ENCODE data around the gene CADPS2. TPM values are rescaled to one million over a fixed set of nuclear protein-coding genes. Genes with fewer than 3 reads are reported as not detected.

Gene CADPS2
- total and polyA plus RNA-seq, 8 donors: 7.0 to 57.8 (median 29.7) TPM

GRCh38 chr7:122301858-122302760 lies 584.2 kb downstream of the CADPS2 start:
- H3K4me1 ChIP-seq: peaks cover 19 to 60% (median 42%) of the 10 kb centered on the region in 4 donors
- TF ChIP-seq CTCF (IDR thresholded peaks at IDR 0.05) (no peak), POLR2A (IDR thresholded peaks at IDR 0.05) (no peak), EP300 (IDR thresholded peaks at IDR 0.05) (no peak), POLR2AphosphoS5 (IDR thresholded peaks at IDR 0.05) (no peak)
- WGBS, 5 donors: 8 to 12% (median 12%) methylated on average over 22 to 35 of the region's 35 CpGs
- peaks cover 52 to 99% (median 84%) of the 10 kb centered on the region in 3 donors for H3K27me3 ChIP-seq
- H3K9me3 ChIP-seq: peaks cover 0 to 14% (median 6%) of the 10 kb centered on the region in 4 donors
- intact Hi-C loops (cut with DNase I; ENCODE audit: low total_unique reads): no loop called here
- H3K27ac ChIP-seq: no peak overlapping the region
- H3K4me3 ChIP-seq: no peak overlapping the region
- no peaks in the 10 kb centered on the region for H3K36me3 ChIP-seq
- DNase-seq: peak in 1 of 2 donors; percentile 26

GRCh38 chr7:122300956-122301833 lies 585.1 kb downstream of the CADPS2 start:
- Histone ChIP-seq H3K4me1 (peaks cover 16 to 51% (median 36%) of the 10 kb centered on the region in 4 donors), H3K36me3 (no peaks in the 10 kb centered on the region), H3K9me3 (peaks cover 0 to 14% (median 6%) of the 10 kb centered on the region in 4 donors), H3K27me3 (peaks cover 42 to 90% (median 75%) of the 10 kb centered on the region in 3 donors), H3K4me3 (no peak overlapping the region), H3K27ac (no peak overlapping the region)
- 18 to 23% (median 21%) methylated on average over 11 of the region's 11 CpGs for WGBS, 5 donors
- no peak for DNase-seq
- no peak for TF ChIP-seq POLR2AphosphoS5 (IDR thresholded peaks at IDR 0.05)
- TF ChIP-seq POLR2A (IDR thresholded peaks at IDR 0.05): no peak
- no peak for TF ChIP-seq CTCF (IDR thresholded peaks at IDR 0.05)
- TF ChIP-seq EP300 (IDR thresholded peaks at IDR 0.05): no peak
- intact Hi-C loops (cut with DNase I; ENCODE audit: low total_unique reads): no loop called here

- no peaks in the 10 kb centered on the region for H3K36me3 ChIP-seq
- WGBS, 5 donors: 7 to 21% (median 10%) methylated on average over 32 to 43 of the region's 43 CpGs
- H3K4me1 ChIP-seq: peaks cover 7 to 43% (median 27%) of the 10 kb centered on the region in 4 donors
- H3K27me3 ChIP-seq: peaks cover 34 to 85% (median 66%) of the 10 kb centered on the region in 3 donors
- peak overlapping the region in 1 of 4 donors; percentile 0 for H3K4me3 ChIP-seq
- no peak overlapping the region for H3K27ac ChIP-seq
- peak in 1 of 2 donors; percentile 34 for DNase-seq
- peaks cover 0 to 14% (median 6%) of the 10 kb centered on the region in 4 donors for H3K9me3 ChIP-seq
- TF ChIP-seq POLR2AphosphoS5 (IDR thresholded peaks at IDR 0.05): no peak
- no peak for TF ChIP-seq POLR2A (IDR thresholded peaks at IDR 0.05)
- no peak for TF ChIP-seq CTCF (IDR thresholded peaks at IDR 0.05)
- no peak for TF ChIP-seq EP300 (IDR thresholded peaks at IDR 0.05)
- intact Hi-C loops (cut with DNase I; ENCODE audit: low total_unique reads): no loop called here
Measured at GRCh38 chr7:122300211-122300932, 585.9 kb downstream of the CADPS2 start.
